G401 (cell line): ENCODE measurements around the gene TAOK1. TPM values are rescaled to one million over a fixed set of nuclear protein-coding genes. Genes with fewer than 3 reads are reported as not detected.

ENCODE experiments used
- DNase-seq: peaks from one replicate; pipeline ENCODE4 v3.0.0-alpha.2; 2015; ENCODE audit warnings: low spot score
- in situ Hi-C: cut with HindIII; loops from 2 replicates; pipeline ENCODE4 v1.10.0; 2016; ENCODE audit warnings: low sequenced_read_pairs, mixed read lengths
- total RNA-seq: library from RNA; depleted of rRNA; stranded (reverse); fragments of >200 nt; shearing (Covaris generic); gene quantifications from 2 replicates; pipeline ENCODE4 v1.2.3, GENCODE V29; 2014

The TAOK1 gene
- total RNA-seq, 1 experiment from 2014 or later, result 31.1 TPM

DNA sequence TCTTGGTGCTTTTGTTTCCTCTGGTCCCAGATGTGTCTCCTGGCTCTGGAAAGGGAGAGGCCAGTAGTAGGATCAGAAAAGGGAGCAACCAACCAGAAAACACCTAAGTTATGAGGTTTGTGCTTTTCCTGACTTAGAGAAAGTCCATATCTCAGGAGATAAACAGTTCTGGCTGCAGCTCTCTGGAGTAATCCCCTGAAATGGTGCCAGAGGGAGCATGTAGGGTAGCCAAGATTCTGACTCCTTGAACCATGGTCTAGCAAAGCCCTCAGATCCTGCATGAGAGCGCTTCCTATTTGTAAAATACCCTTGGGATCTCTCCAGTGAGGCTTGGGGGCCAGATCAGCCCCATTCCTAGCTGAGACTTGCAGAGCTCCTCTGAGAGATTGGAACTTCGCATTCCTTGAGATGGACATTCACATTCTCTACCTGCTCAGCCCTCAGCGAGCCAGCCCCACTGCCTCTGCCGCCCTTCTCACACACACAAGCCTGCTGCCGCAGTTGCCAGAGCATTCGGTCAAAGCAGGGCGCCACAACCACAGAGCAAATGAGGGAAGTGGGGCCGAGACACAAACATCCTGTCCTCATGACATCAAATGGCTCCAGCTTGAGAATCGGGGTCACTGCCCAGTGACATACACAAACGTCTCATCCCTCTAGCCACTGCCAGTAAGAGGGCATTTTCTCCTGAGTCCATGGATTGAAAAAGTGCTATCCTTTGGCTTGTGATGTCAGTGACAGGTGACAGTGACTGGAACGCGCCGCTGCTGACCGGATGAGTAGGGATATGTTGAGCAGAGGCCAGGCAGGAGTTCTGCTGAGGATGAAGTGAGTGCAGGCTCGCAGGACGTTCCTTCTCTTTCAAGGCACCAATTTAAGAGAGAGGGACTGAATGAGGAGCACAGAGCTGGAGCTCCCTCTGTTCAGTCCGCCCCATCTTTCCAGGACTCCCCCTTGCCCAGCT, 171.7 kb downstream of the TAOK1 start:
- in situ Hi-C loops, result no loop called here
- no peak for DNase-seq

DNA sequence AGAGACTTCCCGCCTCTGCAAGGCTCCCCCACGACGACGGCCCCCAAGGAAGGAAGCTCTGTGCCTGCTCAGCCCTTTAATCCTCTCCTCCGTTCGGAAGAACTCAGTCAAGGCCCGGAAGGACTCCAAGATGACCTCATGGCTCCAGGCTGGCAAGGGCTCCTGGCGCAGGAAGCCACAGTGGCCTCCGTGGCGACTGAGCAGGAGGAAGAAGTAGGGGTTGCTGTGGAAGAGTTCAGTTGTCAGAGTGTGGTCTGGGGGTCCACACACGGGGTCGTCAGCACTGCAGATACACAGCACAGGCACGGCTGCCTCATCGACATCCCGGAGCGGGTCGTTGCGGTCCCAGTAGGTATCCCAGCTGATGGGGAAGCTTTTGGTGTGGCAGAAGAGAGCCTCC, 172.5 kb downstream of the TAOK1 start:
- in situ Hi-C loops, result no loop called here
- no peak for DNase-seq

DNA sequence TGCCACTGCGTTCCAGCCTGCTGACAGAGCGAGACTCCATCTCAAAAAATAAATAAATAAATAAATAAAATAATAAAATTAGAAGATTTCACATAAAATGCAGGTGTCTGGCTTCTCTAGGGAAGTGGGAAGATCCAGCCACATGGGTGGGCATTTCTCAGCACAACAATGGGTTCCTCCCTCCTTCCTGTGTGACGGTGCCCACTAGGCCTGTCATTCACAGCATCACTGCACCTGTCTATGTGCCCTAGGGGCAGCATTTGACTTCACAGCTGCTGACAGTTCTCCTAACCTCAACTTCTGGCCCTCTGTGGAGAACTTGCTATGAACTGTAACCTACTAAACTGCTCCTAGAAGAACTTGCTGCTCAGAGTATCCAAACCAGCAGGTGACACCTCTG, 173.7 kb downstream of the TAOK1 start:
- in situ Hi-C loops, result no loop called here

DNA sequence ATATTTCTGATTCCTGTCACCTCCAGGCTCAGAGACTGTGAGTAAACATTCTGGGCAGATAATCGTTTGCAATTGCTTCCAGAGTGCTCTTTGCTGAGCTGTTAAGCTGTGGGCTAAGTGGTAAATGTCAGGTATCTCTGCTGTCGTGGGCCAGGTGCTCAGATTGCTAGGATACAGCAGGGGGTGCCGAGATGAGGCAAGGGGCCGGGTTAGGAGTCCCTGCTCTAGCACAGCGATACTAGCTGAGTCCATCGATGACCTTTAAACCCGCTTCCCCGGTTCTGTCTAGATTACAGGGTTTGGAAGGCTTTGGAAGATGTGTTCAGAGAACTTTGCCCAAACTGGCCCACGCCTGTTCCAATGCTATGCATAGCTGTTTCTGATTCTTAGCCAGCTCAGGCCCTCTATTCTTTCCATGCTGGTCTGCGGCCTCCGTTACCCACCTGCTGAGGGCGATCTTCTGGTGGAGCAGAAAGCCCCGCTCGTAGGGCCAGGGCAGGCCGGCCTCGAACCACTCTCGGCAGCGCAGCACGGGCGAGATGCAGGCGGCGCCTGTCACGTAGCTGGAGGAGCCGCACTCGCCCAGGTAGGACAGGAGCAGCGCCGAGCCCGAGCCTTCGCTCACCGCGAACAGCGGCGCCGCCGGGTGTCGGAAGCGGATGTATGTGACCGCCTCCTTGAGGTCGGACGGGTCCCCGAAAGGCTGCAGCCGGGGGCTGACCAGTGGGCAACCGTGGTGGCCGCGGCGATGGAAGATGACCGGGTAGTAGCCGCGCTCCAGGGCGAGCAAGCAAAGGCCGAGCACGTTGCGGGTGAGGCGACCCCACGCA, 175.7 kb downstream of the TAOK1 start:
- in situ Hi-C loops, result no loop called here
- no peak for DNase-seq

More for the DNA sequence above, 173.7 kb downstream of the TAOK1 start:
- DNase-seq, result no peak

DNA sequence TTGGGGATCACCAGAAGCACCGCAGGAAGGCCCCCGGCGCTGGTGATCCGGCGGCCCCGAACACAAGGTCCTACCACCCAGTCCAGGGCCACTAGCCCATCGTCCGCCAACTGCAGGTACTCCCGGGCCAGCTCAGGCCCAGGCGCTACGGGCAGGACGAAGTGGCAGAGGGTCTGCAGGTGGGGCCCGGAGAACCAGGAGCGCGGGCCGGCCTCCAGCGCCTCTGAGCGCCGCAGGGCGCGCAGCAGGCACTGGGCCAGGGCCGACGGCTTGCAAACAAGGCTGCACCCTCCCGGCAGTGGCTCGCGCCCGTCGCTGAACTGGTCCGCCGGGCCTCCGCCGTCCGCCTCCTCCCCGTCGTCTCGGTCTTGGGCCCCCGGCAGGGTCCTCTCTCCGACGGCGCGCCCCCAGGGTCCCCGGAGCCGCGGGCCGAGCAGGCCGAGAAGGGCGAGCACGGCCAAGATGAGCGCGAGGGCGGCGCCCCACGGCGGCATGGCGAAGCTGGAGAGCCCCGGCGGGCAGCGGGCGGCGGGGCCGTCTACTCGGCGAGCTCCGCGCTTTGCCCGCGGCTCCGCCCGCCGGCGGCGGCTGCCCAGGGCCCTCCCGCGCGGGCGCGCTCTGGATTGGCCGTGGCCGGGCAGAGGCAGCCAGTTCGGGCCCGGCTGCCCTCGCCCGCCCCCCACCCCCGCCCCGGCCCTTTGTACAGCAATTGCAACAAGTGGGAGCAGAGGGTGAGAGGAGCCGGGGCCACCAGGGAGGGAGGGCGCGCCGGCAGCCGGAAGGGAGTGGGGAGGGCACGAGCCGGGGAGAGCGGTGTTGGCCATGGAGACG, 176.5 kb downstream of the TAOK1 start, which contains the start of gene ABHD15:
ABHD15 (minus strand) TSS at position 565 of the 831 bp plus-strand sequence; CDS start at position 494, 71 bp downstream.
- in situ Hi-C loops, result no loop called here
- no peak for DNase-seq

DNA sequence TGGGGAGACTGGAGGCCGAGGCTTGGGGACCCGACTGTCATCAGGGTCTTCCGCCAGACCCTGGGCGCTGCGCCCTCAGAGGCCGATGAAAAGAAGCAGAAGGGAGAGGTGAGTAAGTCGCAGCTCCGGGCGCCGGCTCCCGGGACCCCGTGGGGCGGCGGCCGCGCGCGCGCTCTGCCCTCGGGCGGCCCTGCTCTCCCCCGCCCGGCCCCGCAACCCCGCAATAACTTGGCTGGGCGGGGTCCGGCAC, 177.1 kb downstream of the TAOK1 start:
- in situ Hi-C loops, result no loop called here
- no peak for DNase-seq

DNA sequence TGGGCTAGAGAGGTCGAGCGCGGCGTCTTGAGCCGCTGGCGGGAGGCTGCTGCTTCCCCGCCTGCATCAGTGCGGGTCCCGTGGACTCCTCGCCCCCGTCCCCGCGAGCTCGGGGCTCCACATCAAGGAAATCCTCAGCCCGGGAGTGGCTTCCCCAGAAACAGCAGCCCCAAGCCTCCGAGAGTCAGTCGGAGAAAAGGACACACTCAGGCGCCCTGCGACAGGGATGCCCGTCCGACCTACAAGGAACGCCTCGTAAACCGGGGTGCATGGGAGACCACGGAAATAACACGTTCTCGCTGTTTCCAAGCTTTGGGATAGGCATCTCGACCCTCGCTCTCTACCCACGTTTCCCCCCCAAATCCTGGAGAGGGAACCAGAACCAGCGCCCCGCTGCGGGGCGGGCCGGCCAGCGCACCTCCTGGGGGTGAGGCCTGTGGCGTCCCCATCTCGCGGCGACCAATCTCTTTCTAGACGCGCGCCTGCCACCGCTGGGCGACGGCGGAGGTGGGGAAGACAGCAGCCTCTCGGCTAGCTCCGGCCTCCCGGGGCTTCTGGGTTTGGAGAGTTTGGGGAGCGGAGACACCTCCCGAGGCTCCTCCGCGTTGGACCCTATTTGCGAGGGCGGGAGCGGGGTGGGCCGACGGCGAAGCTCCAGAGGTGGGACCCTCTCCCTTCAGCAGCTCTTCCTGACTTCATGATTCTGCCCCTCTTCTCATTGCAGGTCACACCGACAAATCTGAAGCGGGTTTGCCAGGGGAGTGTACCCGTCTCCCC, 177.6 kb downstream of the TAOK1 start:
- in situ Hi-C loops, result no loop called here
- DNase-seq, result no peak

DNA sequence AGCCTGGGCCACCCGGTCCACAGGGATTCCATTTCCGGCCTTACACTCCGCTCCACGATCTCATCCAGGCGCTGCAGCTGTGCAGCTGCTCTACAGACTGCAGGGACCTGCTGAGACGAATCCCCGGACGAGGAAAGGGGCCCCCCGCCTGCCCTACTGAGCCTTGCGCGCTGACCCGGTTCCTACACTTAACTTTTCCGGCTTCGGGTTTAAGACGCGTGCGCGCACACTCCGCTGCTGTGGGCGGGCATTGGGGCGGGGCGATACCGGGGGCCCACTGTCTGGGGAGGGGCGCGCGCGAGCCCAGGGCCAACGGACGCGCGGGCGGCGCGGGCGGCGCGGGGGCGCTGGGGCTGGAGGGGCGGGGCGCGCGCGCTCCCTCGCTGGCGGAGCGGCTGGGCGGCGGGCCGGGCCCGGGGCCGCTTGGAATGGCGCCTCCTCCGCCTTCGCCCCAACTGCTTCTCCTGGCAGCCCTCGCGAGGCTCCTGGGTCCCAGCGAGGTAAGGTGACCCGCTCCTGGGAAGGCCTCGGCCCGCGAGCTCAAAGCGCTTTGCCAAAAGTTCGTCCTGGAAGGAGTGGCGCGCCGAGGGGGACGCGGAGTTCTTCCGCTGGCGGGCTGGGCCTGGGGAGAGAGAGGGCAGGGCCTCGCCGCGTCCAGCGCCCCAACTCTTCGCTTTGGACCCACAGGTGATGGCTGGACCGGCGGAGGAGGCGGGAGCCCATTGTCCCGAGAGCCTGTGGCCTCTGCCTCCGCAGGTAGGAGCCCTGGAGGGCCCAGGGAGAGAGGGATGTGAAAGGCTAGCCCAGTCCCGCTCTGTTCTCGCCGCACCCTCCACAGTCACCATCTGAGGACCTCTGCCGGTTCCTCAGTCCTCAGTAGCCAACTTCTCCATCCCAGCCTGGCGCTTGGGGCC, 178.4 kb downstream of the TAOK1 start, which contains the start of gene TP53I13:
TP53I13 (plus strand) TSS at position 371 of the 914 bp plus-strand sequence; CDS start at position 429, 58 bp downstream.
- peak; percentile 53 for DNase-seq
- in situ Hi-C loops, result no loop called here

DNA sequence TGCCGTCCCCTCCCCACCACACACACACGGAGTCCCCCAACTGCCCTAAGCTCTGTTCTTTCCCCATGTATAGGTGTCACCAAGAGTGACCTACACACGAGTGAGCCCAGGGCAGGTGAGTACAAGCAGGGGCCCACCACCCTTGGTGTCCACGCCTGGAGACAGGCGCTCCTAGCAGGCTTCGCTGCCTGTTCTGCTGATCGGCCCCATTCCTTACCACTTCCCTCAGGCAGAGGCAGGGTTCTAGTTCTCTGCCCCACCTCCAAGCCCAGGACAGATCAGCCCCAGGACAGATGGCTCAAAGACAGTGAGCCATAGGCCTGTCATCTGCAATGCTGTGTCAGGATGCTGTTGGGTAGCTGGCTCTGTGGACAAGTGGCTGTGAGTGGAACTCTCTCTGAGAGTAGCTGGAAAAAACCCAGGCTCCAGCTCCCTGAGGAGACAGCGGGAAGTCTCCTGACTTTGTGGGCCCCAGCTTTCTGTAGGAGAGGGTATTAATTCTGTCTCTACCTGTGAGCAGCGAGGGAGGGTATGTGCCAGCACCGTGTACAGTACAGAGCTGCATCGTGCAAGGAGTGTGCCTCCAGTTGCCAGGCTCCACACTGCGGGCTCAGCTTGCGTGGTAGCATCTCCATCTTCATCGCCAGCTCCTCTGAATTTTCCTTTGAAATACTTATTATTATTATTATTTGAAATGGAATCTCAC, 179.2 kb downstream of the TAOK1 start:
- DNase-seq, result no peak
- in situ Hi-C loops, result no loop called here

DNA sequence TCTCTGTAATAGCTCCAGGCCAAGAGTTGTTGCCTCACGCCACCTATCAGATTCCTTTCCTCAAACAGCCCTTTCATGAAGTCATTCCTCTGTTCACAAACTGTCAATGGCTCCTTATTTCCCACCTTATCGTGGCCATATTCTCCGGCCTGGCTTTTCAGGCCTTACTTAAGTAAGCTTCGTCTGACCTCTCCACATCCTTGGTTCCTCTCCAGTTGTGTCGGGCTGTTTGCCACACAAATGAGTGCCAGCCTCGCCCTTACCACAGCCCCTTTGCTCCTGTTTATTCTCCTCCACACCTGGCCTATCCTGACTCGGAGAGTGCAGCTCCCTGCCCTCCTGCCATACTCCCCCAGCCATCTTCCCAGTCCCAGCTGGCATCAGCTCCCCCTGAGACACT, 180.4 kb downstream of the TAOK1 start:
- in situ Hi-C loops, result no loop called here

DNA sequence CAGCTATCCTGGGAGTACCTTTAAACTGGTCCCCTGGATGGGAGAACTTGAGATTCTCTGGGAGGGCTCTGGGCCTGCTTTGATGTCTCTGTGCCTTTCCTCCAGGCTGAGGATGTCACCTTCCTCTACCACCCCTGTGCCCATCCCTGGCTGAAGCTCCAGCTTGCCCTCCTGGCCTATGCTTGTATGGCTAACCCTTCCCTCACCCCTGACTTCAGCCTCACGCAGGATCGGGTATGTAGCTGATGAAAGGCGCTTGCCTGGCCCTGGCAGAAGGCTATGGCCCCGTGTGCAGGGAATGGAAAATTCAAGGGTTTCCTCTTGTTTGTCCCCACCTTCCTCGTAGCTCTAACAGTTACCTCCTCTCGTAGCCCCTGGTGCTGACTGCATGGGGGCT, 181.3 kb downstream of the TAOK1 start:
- in situ Hi-C loops, result no loop called here
- no peak for DNase-seq

More for the DNA sequence above, 180.4 kb downstream of the TAOK1 start:
- no peak for DNase-seq

DNA sequence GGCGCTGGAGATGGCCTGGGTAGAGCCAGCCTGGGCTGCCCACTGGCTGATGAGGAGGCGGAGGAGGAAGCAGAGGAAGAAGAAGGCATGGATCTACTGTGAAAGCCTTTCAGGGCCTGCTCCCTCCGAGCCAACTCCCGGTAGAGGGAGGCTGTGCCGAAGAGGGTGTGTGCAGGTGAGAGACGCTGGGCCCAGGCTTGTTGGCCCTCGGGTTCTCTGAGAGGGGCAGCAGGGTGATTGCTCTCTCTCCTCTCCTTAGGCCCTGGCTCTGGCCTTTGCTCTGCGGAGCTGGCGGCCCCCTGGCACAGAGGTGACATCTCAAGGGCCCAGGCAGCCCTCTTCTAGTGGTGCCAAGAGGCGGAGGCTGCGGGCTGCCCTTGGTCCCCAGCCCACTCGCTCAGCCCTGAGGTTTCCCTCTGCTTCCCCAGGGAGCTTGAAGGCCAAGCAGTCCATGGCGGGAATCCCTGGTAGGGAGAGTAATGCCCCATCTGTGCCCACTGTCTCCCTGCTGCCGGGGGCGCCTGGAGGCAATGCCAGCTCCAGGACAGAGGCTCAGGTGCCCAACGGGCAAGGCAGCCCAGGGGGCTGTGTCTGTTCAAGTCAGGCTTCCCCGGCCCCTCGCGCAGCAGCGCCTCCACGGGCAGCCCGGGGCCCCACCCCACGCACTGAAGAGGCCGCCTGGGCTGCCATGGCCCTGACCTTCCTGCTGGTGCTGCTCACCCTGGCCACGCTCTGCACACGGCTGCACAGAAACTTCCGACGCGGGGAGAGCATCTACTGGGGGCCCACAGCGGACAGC, 181.9 kb downstream of the TAOK1 start:
- in situ Hi-C loops, result no loop called here
- DNase-seq, result no peak

DNA sequence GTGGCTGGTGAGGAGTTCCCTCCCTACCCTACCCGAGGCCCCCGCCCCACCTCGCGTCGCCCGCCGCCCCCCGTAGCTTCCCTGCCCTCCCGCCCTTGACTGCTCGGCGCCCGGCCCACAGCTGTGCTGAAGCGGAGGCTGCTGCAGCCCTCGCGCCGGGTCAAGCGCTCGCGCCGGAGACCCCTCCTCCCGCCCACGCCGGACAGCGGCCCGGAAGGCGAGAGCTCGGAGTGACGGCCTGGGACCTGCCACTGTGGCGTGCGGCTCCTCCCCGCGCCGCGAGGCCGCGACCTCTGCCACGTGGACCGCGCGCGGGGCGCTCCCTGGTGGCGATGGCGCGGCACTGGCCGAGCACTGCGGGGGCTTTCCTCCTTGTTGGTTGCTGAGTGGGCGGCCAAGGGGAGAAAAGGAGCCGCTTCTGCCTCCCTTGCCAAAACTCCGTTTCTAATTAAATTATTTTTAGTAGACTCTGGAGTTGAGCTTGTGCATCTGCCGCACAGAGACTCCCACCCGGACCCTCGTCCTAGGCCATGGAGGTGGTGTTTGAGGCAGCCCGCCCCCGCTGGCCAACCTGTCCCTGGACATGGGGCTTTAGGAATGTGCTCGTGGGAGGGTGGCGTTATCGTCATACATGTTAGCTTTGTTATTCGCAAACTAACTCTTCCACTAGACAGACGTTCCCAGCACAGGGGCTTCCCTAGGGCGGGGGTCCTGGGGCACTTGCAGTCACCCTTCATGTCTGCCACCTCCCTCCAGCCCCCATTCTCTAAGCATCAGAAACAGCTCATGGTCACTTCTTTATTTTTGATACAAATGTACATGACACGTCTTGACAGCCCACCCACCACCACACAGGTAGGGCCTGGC, 182.8 kb downstream of the TAOK1 start:
- in situ Hi-C loops, result no loop called here
- no peak for DNase-seq

DNA sequence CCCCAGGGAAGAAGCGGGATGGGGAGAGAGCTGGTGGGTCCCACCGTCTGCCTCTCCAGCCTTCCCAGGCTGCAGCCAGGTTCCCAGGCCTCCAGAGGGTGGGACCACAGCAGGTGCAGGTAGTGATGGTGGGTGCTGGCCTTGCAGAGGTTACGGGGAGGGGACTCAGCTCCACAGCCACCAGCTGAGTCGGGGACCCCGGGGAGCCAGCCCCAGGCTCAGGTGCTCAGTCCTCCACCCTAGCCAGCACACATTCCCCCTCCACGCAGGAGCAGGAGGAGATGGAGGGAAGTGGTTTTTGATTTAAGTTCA, 183.4 kb downstream of the TAOK1 start:
- in situ Hi-C loops, result no loop called here
- DNase-seq, result no peak

DNA sequence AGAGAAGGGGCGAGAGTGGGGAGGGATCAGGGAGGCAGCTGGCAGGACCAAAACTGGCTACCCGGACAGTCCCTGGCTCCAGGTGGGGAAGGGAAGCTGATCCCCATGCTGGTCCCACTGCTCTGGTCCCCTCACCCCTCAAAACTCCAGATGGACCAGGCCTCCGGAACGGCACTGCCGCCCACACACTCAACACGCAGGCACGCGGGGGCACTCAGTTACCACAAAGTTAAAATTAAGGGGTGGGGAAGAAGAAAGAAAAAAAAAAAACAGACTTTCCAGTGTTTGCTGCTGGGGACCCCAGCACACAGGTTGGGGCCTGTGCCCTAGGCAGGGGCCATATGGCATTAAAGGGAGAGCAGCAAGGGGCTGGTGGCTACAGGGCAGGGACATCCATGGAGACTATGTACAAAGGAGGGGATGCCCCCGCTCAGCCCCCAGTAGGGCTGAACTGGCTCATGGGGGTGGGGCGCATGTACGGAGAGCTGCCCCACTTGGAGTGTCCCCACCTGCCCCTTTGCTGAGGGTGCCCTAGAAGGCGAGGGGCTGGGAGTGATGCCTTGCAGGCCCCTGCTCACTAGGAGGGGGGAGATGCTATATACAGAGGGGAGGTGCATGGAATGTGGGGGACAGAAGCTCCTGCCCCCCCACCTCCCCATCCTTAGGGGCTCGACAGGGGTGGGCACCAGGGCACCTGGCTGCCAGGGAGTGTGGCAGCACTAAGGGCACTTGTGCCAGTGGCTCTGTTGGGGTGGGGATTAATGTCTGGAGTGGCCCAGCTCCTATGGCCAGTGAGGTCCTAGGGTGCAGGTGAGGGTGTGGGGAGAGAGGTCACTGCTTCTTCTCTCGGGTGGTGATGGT, 183.9 kb downstream of the TAOK1 start:
- no peak for DNase-seq
- in situ Hi-C loops, result no loop called here
